Mucosa of gallbladder (tissue), 1 donor: ENCODE measurements around the gene SCT. TPM values are rescaled to one million over a fixed set of nuclear protein-coding genes. Genes with fewer than 3 reads are reported as not detected.
"Not testable (repeated sequence)": the region's sequence is repeated elsewhere in the genome, so short reads cannot be mapped to it uniquely, and the experiment has no call there.

Source experiments
- DNase-seq: peaks from one replicate; pipeline ENCODE4 v3.0.0-alpha.2; 2020; ENCODE audit warnings: low spot score
- total RNA-seq: library from RNA; stranded (reverse); gene quantifications from one replicate; pipeline ENCODE4 v1.2.1, GENCODE V29; 2021
- donor health status: DM: no; HTN: no; CAD: no.

SCT gene
- total RNA-seq, result not detected

- DNase-seq, result no peak
Observed at GRCh38 chr11:626475-627307, at the start of gene SCT. Gene SCT, minus strand, starts transcription at chr11:627181. Its CDS starts 38 bp downstream, at chr11:627143.

- no peak for DNase-seq
Observed at GRCh38 chr11:674406-674805, 47.4 kb upstream of the SCT start.

- DNase-seq, result no peak
Observed at GRCh38 chr11:673866-674265, 46.9 kb upstream of the SCT start.

- no peak for DNase-seq
Observed at GRCh38 chr11:665704-666281, 38.8 kb upstream of the SCT start.

- no peak for DNase-seq
Observed at GRCh38 chr11:665062-665703, 38.2 kb upstream of the SCT start.

- no peak for DNase-seq
Observed at GRCh38 chr11:662689-663274, 35.8 kb upstream of the SCT start.

GRCh38 chr11:660681-661444, 33.9 kb upstream of the SCT start:
- DNase-seq, result no peak

- DNase-seq, result no peak
Observed at GRCh38 chr11:660281-660680, 33.3 kb upstream of the SCT start.

GRCh38 chr11:659532-660085, 32.6 kb upstream of the SCT start:
- no peak for DNase-seq

GRCh38 chr11:657691-658126, 30.7 kb upstream of the SCT start:
- DNase-seq, result peak; percentile 61

GRCh38 chr11:656866-657265, 29.9 kb upstream of the SCT start:
- DNase-seq, result no peak

- no peak for DNase-seq
Observed at GRCh38 chr11:656426-656825, 29.4 kb upstream of the SCT start.

GRCh38 chr11:655036-655726, 28.2 kb upstream of the SCT start:
- DNase-seq, result peak; percentile 60

GRCh38 chr11:654444-654843, 27.5 kb upstream of the SCT start:
- DNase-seq, result not testable (repeated sequence)

GRCh38 chr11:653837-654236, 26.9 kb upstream of the SCT start:
- no peak for DNase-seq

- DNase-seq, result not testable (repeated sequence)
Observed at GRCh38 chr11:653136-653535, 26.2 kb upstream of the SCT start.

- no peak for DNase-seq
Observed at GRCh38 chr11:650482-650881, 23.5 kb upstream of the SCT start.

- not testable (repeated sequence) for DNase-seq
Observed at GRCh38 chr11:647672-648158, 20.7 kb upstream of the SCT start.

GRCh38 chr11:646214-646613, 19.2 kb upstream of the SCT start:
- DNase-seq, result no peak

- DNase-seq, result no peak
Observed at GRCh38 chr11:645536-645935, 18.6 kb upstream of the SCT start.
